ENCODE results near the gene PALMD.

PALMD gene

GRCh38 chr1:99652881-99653281, 7.0 kb downstream of the PALMD start:
- no peak for TF ChIP-seq YY1 (IDR thresholded peaks at IDR 0.05; ENCODE audit: low read depth)
- no peak for TF ChIP-seq REST (IDR thresholded peaks at IDR 0.05; ENCODE audit: low read depth)
- TF ChIP-seq TAF1 (IDR thresholded peaks at IDR 0.05; ENCODE audit: low read depth): no peak
- TF ChIP-seq EP300 (IDR thresholded peaks at IDR 0.05; ENCODE audit: borderline replicate concordance): no peak
- no peak for TF ChIP-seq NFIC (IDR thresholded peaks at IDR 0.05)
- no peak for TF ChIP-seq EGR1 (IDR thresholded peaks at IDR 0.05)
- no peak for TF ChIP-seq ZBTB7A (IDR thresholded peaks at IDR 0.05; ENCODE audit: low read depth)
- no peak for TF ChIP-seq CREB1 (IDR thresholded peaks at IDR 0.05; ENCODE audit: low read depth)
- no peak for TF ChIP-seq RAD21 (IDR thresholded peaks at IDR 0.05; ENCODE audit: low read depth)
- TF ChIP-seq MAX (IDR thresholded peaks at IDR 0.05): no peak

- TF ChIP-seq TCF12 (IDR thresholded peaks at IDR 0.05; ENCODE audit: low read depth) (no peak), TAF1 (IDR thresholded peaks at IDR 0.05; ENCODE audit: low read depth) (no peak), NFIC (IDR thresholded peaks at IDR 0.05) (no peak), ZBTB7A (IDR thresholded peaks at IDR 0.05; ENCODE audit: low read depth) (no peak), MAX (IDR thresholded peaks at IDR 0.05) (no peak), CEBPB (IDR thresholded peaks at IDR 0.05) (no peak), TEAD4 (IDR thresholded peaks at IDR 0.05) (no peak), FOXM1 (IDR thresholded peaks at IDR 0.05; ENCODE audit: borderline replicate concordance, low read depth) (no peak), YY1 (IDR thresholded peaks at IDR 0.05; ENCODE audit: low read depth) (no peak), USF1 (IDR thresholded peaks at IDR 0.05) (no peak), RAD21 (IDR thresholded peaks at IDR 0.05; ENCODE audit: low read depth) (no peak), CREB1 (IDR thresholded peaks at IDR 0.05; ENCODE audit: low read depth) (no peak), EP300 (IDR thresholded peaks at IDR 0.05; ENCODE audit: borderline replicate concordance) (no peak), REST (IDR thresholded peaks at IDR 0.05; ENCODE audit: low read depth) (no peak), EGR1 (IDR thresholded peaks at IDR 0.05) (no peak)
Observed at GRCh38 chr1:99655376-99655775, 9.5 kb downstream of the PALMD start.

- TF ChIP-seq TEAD4 (IDR thresholded peaks at IDR 0.05) (no peak), NFIC (IDR thresholded peaks at IDR 0.05) (no peak), USF1 (IDR thresholded peaks at IDR 0.05) (no peak), YY1 (IDR thresholded peaks at IDR 0.05; ENCODE audit: low read depth) (no peak), REST (IDR thresholded peaks at IDR 0.05; ENCODE audit: low read depth) (no peak), RAD21 (IDR thresholded peaks at IDR 0.05; ENCODE audit: low read depth) (no peak), TAF1 (IDR thresholded peaks at IDR 0.05; ENCODE audit: low read depth) (no peak), MAX (IDR thresholded peaks at IDR 0.05) (no peak), EP300 (IDR thresholded peaks at IDR 0.05; ENCODE audit: borderline replicate concordance) (no peak), CREB1 (IDR thresholded peaks at IDR 0.05; ENCODE audit: low read depth) (no peak), TCF12 (IDR thresholded peaks at IDR 0.05; ENCODE audit: low read depth) (no peak), CEBPB (IDR thresholded peaks at IDR 0.05) (no peak), EGR1 (IDR thresholded peaks at IDR 0.05) (no peak), ZBTB7A (IDR thresholded peaks at IDR 0.05; ENCODE audit: low read depth) (no peak), FOXM1 (IDR thresholded peaks at IDR 0.05; ENCODE audit: borderline replicate concordance, low read depth) (no peak)
Observed at GRCh38 chr1:99656701-99657100, 10.8 kb downstream of the PALMD start.

- TF ChIP-seq TCF12 (IDR thresholded peaks at IDR 0.05; ENCODE audit: low read depth) (no peak), YY1 (IDR thresholded peaks at IDR 0.05; ENCODE audit: low read depth) (no peak), CREB1 (IDR thresholded peaks at IDR 0.05; ENCODE audit: low read depth) (no peak), ZBTB7A (IDR thresholded peaks at IDR 0.05; ENCODE audit: low read depth) (no peak), TAF1 (IDR thresholded peaks at IDR 0.05; ENCODE audit: low read depth) (no peak), REST (IDR thresholded peaks at IDR 0.05; ENCODE audit: low read depth) (no peak), EGR1 (IDR thresholded peaks at IDR 0.05) (no peak), RAD21 (IDR thresholded peaks at IDR 0.05; ENCODE audit: low read depth) (no peak), NFIC (IDR thresholded peaks at IDR 0.05) (no peak), MAX (IDR thresholded peaks at IDR 0.05) (no peak), FOXM1 (IDR thresholded peaks at IDR 0.05; ENCODE audit: borderline replicate concordance, low read depth) (no peak), TEAD4 (IDR thresholded peaks at IDR 0.05) (no peak), CEBPB (IDR thresholded peaks at IDR 0.05) (no peak), EP300 (IDR thresholded peaks at IDR 0.05; ENCODE audit: borderline replicate concordance) (no peak)
Observed at GRCh38 chr1:99657213-99658030, 11.5 kb downstream of the PALMD start.
